ENCODE measurements around the gene PLXNA4.

- TF ChIP-seq CTCF (conservative IDR thresholded peaks at IDR 0.05), result no peak
- TF ChIP-seq EZH2 (IDR thresholded peaks at IDR 0.05; ENCODE audit: low read depth), result no peak
These were observed 330.7 kb downstream of the PLXNA4 start for GRCh38 chr7:132245539-132245938.

All from PC-9 (cell line).